Measurements from ENCODE around the gene CELF4.

DNA sequence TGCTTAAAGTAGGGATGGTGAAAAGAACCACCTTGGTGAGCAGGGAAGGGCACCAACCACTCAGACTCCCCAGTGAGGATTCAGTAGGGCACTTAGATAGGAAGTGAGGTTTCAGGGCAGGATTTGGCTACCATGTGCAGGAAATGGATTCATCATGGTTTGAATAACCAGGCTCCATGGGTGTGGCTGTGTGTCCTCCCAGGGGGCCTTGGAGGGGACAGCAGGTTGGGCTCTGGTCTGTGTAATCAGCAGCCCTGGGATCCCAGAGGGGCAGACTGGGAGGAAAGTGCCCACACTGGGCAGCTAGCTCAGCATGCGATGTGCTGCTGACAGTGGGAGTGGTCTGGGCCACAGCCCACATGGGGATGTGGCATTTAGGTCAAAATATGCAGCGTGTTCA is 224.6 kb downstream of the CELF4 start:
- TF ChIP-seq CTCF (IDR thresholded peaks at IDR 0.05) = no peak
- no peak for TF ChIP-seq POLR2A (IDR thresholded peaks at IDR 0.05)
- no peak for TF ChIP-seq POLR2AphosphoS5 (IDR thresholded peaks at IDR 0.05)

Measured in breast epithelium (tissue), 3 donors.